Measurements from ENCODE around the gene AGER. TPM values are rescaled to one million over a fixed set of nuclear protein-coding genes. Genes with fewer than 3 reads are reported as not detected.

Gene AGER
- total and polyA plus RNA-seq, 9 of the 15 experiments (the other 6 are each of a cell fraction or from before 2014, with no cell fraction given): 1.2 to 11.5 (median 4.1) TPM

GRCh38 chr6:32190054-32190851 lies 6.2 kb upstream of the AGER start, which contains the start of gene PBX2 (continued):
- TF ChIP-seq MITF (IDR thresholded peaks at IDR 0.05) (no peak), ZFP91 (CRISPR knock-in tag; IDR thresholded peaks at IDR 0.05) (no peak), KLF10 (CRISPR knock-in tag; IDR thresholded peaks at IDR 0.05) (no peak), ZNF592 (IDR thresholded peaks at IDR 0.05) (peak; percentile 35; the same call in 1 of the 2 replicates), ETV6 (IDR thresholded peaks at IDR 0.05; ENCODE audit: borderline replicate concordance in 1 of 2, low read depth in 2 of 2, low read length in 1 of 2) (no peak), ETV6 (CRISPR knock-in tag; IDR thresholded peaks at IDR 0.05; ENCODE audit: borderline replicate concordance) (no peak), PHF21A (IDR thresholded peaks at IDR 0.05; ENCODE audit: borderline replicate concordance, low read depth) (0 out of 2 replicates have a peak, but pooled peaks have one; percentile 21), SETDB1 (IDR thresholded peaks at IDR 0.05; ENCODE audit: low read length) (no peak), DACH1 (IDR thresholded peaks at IDR 0.05; ENCODE audit: partially characterized antibody) (peak; percentile 87), THAP12 (CRISPR knock-in tag; IDR thresholded peaks at IDR 0.05) (no peak), RBM39 (optimal IDR thresholded peaks at IDR 0.05; ENCODE audit: low read depth, low read length) (peak; percentile 75), ZNF316 (IDR thresholded peaks at IDR 0.05) (no peak), WHSC1 (IDR thresholded peaks at IDR 0.05; ENCODE audit: low read length) (no peak), ATF6 (CRISPR knock-in tag; IDR thresholded peaks at IDR 0.05) (no peak)
- TF ChIP-seq, protein P1, sequence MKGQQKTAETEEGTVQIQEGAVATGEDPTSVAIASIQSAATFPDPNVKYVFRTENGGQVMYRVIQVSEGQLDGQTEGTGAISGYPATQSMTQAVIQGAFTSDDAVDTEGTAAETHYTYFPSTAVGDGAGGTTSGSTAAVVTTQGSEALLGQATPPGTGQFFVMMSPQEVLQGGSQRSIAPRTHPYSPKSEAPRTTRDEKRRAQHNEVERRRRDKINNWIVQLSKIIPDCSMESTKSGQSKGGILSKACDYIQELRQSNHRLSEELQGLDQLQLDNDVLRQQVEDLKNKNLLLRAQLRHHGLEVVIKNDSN (CRISPR knock-in tag; IDR thresholded peaks at IDR 0.05): no peak
